Astrocyte of the cerebellum (primary cell): ENCODE measurements around the gene KIAA1328.

ENCODE experiments used
- DNase-seq: peaks from one replicate; pipeline ENCODE4 v3.0.0-alpha.2; 2011; ENCODE audit warnings: low read depth
- H3K4me3 ChIP-seq: 2 replicates; pipeline ENCODE4 v1.5.1; 2011; ENCODE audit warnings: mild to moderate bottlenecking, low read depth, low read length, moderate library complexity
- CTCF ChIP-seq: IDR thresholded peaks from 2 replicates; pipeline ENCODE4 v1.5.1; 2012; ENCODE audit warnings: low read length, low read depth, moderate library complexity, mild to moderate bottlenecking; ENCODE audit errors: missing control alignments
- in situ Hi-C: cut with HindIII; loops from 2 replicates; pipeline ENCODE4 v1.10.0; 2017; ENCODE audit warnings: low sequenced_read_pairs

The KIAA1328 gene

GRCh38 chr18:36798738-36799473 is 30.0 kb upstream of the KIAA1328 start:
- DNase-seq, result peak; percentile 16
- H3K4me3 ChIP-seq, result no peak overlapping the region
- in situ Hi-C loops, result no loop called here
- no peak for TF ChIP-seq CTCF

- no peak overlapping the region for H3K4me3 ChIP-seq
- in situ Hi-C loops, result no loop called here
- no peak for DNase-seq
- no peak for TF ChIP-seq CTCF
Measured at GRCh38 chr18:36805105-36805504, 23.8 kb upstream of the KIAA1328 start.

- H3K4me3 ChIP-seq, result no peak overlapping the region
- TF ChIP-seq CTCF, result no peak
- DNase-seq, result no peak
- in situ Hi-C loops, result no loop called here
Measured at GRCh38 chr18:36808681-36809080, 20.2 kb upstream of the KIAA1328 start.

- DNase-seq, result peak; percentile 53
- in situ Hi-C loops, result no loop called here
- TF ChIP-seq CTCF, result peak; percentile 81
- no peak overlapping the region for H3K4me3 ChIP-seq
Measured at GRCh38 chr18:36809590-36810381, 19.1 kb upstream of the KIAA1328 start.

GRCh38 chr18:36811430-36811829 is 17.5 kb upstream of the KIAA1328 start:
- no peak overlapping the region for H3K4me3 ChIP-seq
- no peak for TF ChIP-seq CTCF
- in situ Hi-C loops, result no loop called here
- no peak for DNase-seq

- no peak for DNase-seq
- TF ChIP-seq CTCF, result no peak
- in situ Hi-C loops, result no loop called here
- no peak overlapping the region for H3K4me3 ChIP-seq
Measured at GRCh38 chr18:36811955-36812354, 17.0 kb upstream of the KIAA1328 start.
